ENCODE measurements around the gene LAMB3. TPM values are rescaled to one million over a fixed set of nuclear protein-coding genes. Genes with fewer than 3 reads are reported as not detected.
A peak's percentile ranks its signal among the peaks of the same experiment; 100 is the strongest.

The LAMB3 gene
- total RNA-seq, 2 donors from 2014 or later = 7.2 to 11.9 TPM

- H3K4me3 Mint-ChIP-seq = peak overlapping the region; percentile 74
- peaks cover 5% of the 10 kb centered on the region for H3K9me3 Mint-ChIP-seq
- peaks cover 40% of the 10 kb centered on the region for H3K4me1 Mint-ChIP-seq
These were observed 21.6 kb upstream of the LAMB3 start for GRCh38 chr1:209673631-209674417.

GRCh38 chr1:209672705-209673630 lies 20.7 kb upstream of the LAMB3 start:
- ATAC-seq (replicated peaks) = peak; percentile 91
- Mint-ChIP-seq H3K9me3 (peaks cover 5% of the 10 kb centered on the region), H3K4me1 (peaks cover 40% of the 10 kb centered on the region), H3K27ac (peak overlapping the region; percentile 91), H3K27me3 (peaks cover 11% of the 10 kb centered on the region), H3K4me3 (peak overlapping the region; percentile 74), H3K36me3 (ENCODE audit: low read depth) (no peaks in the 10 kb centered on the region)

More at GRCh38 chr1:209673631-209674417, 21.6 kb upstream of the LAMB3 start:
- Mint-ChIP-seq H3K27me3 (peaks cover 11% of the 10 kb centered on the region), H3K27ac (peak overlapping the region; percentile 91), H3K36me3 (ENCODE audit: low read depth) (no peaks in the 10 kb centered on the region)
- ATAC-seq (replicated peaks) = no peak

- Mint-ChIP-seq H3K27ac (no peak overlapping the region), H3K9me3 (peaks cover 5% of the 10 kb centered on the region), H3K4me1 (peaks cover 29% of the 10 kb centered on the region), H3K4me3 (peak overlapping the region; percentile 74), H3K27me3 (peaks cover 3% of the 10 kb centered on the region), H3K36me3 (ENCODE audit: low read depth) (no peaks in the 10 kb centered on the region)
- ATAC-seq (replicated peaks) = no peak
These were observed 18.3 kb upstream of the LAMB3 start for GRCh38 chr1:209670441-209671082.

- Mint-ChIP-seq H3K27me3 (no peaks in the 10 kb centered on the region), H3K9me3 (peaks cover 5% of the 10 kb centered on the region)
- peak; percentile 80 for ATAC-seq (replicated peaks)
These were observed 15.5 kb upstream of the LAMB3 start for GRCh38 chr1:209667708-209668107.

GRCh38 chr1:209667103-209667502 lies 14.9 kb upstream of the LAMB3 start:
- no peak overlapping the region for H3K27ac Mint-ChIP-seq
- H3K36me3 Mint-ChIP-seq (ENCODE audit: low read depth) = no peaks in the 10 kb centered on the region
- no peak overlapping the region for H3K4me3 Mint-ChIP-seq
- H3K9me3 Mint-ChIP-seq = peaks cover 5% of the 10 kb centered on the region
- no peak for ATAC-seq (replicated peaks)
- H3K27me3 Mint-ChIP-seq = no peaks in the 10 kb centered on the region
- peaks cover 14% of the 10 kb centered on the region for H3K4me1 Mint-ChIP-seq

More at GRCh38 chr1:209667708-209668107, 15.5 kb upstream of the LAMB3 start:
- no peak overlapping the region for H3K4me3 Mint-ChIP-seq
- no peak overlapping the region for H3K27ac Mint-ChIP-seq
- no peaks in the 10 kb centered on the region for H3K36me3 Mint-ChIP-seq (ENCODE audit: low read depth)
- peaks cover 15% of the 10 kb centered on the region for H3K4me1 Mint-ChIP-seq

GRCh38 chr1:209662879-209663327 lies 10.7 kb upstream of the LAMB3 start:
- Mint-ChIP-seq H3K27ac (no peak overlapping the region), H3K36me3 (ENCODE audit: low read depth) (no peaks in the 10 kb centered on the region), H3K27me3 (no peaks in the 10 kb centered on the region), H3K4me1 (peaks cover 13% of the 10 kb centered on the region), H3K4me3 (no peak overlapping the region), H3K9me3 (no peaks in the 10 kb centered on the region)
- no peak for ATAC-seq (replicated peaks)

- Mint-ChIP-seq H3K27ac (no peak overlapping the region), H3K4me1 (peaks cover 17% of the 10 kb centered on the region)
- ATAC-seq (replicated peaks) = no peak
These were observed 8.8 kb upstream of the LAMB3 start for GRCh38 chr1:209661071-209661470.

GRCh38 chr1:209659909-209660308 lies 7.7 kb upstream of the LAMB3 start:
- Mint-ChIP-seq H3K4me3 (peak overlapping the region; percentile 40), H3K27ac (peak overlapping the region; percentile 22), H3K4me1 (peaks cover 17% of the 10 kb centered on the region), H3K27me3 (no peaks in the 10 kb centered on the region), H3K36me3 (ENCODE audit: low read depth) (no peaks in the 10 kb centered on the region), H3K9me3 (no peaks in the 10 kb centered on the region)
- peak; percentile 94 for ATAC-seq (replicated peaks)

More at GRCh38 chr1:209661071-209661470, 8.8 kb upstream of the LAMB3 start:
- Mint-ChIP-seq H3K36me3 (ENCODE audit: low read depth) (no peaks in the 10 kb centered on the region), H3K27me3 (no peaks in the 10 kb centered on the region), H3K4me3 (no peak overlapping the region), H3K9me3 (no peaks in the 10 kb centered on the region)

- no peaks in the 10 kb centered on the region for H3K9me3 Mint-ChIP-seq
- no peaks in the 10 kb centered on the region for H3K36me3 Mint-ChIP-seq (ENCODE audit: low read depth)
- no peaks in the 10 kb centered on the region for H3K27me3 Mint-ChIP-seq
- peaks cover 22% of the 10 kb centered on the region for H3K4me1 Mint-ChIP-seq
- no peak for ATAC-seq (replicated peaks)
- H3K27ac Mint-ChIP-seq = peak overlapping the region; percentile 24
- H3K4me3 Mint-ChIP-seq = no peak overlapping the region
These were observed 5.7 kb upstream of the LAMB3 start for GRCh38 chr1:209657918-209658317.

GRCh38 chr1:209657140-209657879 lies 5.1 kb upstream of the LAMB3 start:
- H3K9me3 Mint-ChIP-seq = no peaks in the 10 kb centered on the region
- peak overlapping the region; percentile 22 for H3K4me3 Mint-ChIP-seq
- H3K27ac Mint-ChIP-seq = peak overlapping the region; percentile 24
- peaks cover 22% of the 10 kb centered on the region for H3K4me1 Mint-ChIP-seq
- ATAC-seq (replicated peaks) = peak; percentile 49
- H3K36me3 Mint-ChIP-seq (ENCODE audit: low read depth) = no peaks in the 10 kb centered on the region
- H3K27me3 Mint-ChIP-seq = no peaks in the 10 kb centered on the region

- Mint-ChIP-seq H3K27ac (peak overlapping the region; percentile 45), H3K4me1 (peaks cover 32% of the 10 kb centered on the region), H3K36me3 (ENCODE audit: low read depth) (no peaks in the 10 kb centered on the region), H3K9me3 (no peaks in the 10 kb centered on the region), H3K4me3 (no peak overlapping the region), H3K27me3 (no peaks in the 10 kb centered on the region)
- ATAC-seq (replicated peaks) = no peak
These were observed 3.4 kb upstream of the LAMB3 start for GRCh38 chr1:209655411-209656231.

GRCh38 chr1:209653915-209654351 lies 1.7 kb upstream of the LAMB3 start:
- peaks cover 34% of the 10 kb centered on the region for H3K4me1 Mint-ChIP-seq
- H3K36me3 Mint-ChIP-seq (ENCODE audit: low read depth) = no peaks in the 10 kb centered on the region
- H3K27me3 Mint-ChIP-seq = no peaks in the 10 kb centered on the region
- H3K9me3 Mint-ChIP-seq = no peaks in the 10 kb centered on the region
- peak overlapping the region; percentile 45 for H3K27ac Mint-ChIP-seq
- no peak overlapping the region for H3K4me3 Mint-ChIP-seq
- no peak for ATAC-seq (replicated peaks)

- H3K4me1 Mint-ChIP-seq = peaks cover 34% of the 10 kb centered on the region
- ATAC-seq (replicated peaks) = peak; percentile 72
These were observed 712 bp upstream of the LAMB3 start for GRCh38 chr1:209652873-209653401.

More at GRCh38 chr1:209652873-209653401, 712 bp upstream of the LAMB3 start:
- H3K27me3 Mint-ChIP-seq = no peaks in the 10 kb centered on the region
- no peaks in the 10 kb centered on the region for H3K9me3 Mint-ChIP-seq
- H3K4me3 Mint-ChIP-seq = peak overlapping the region; percentile 59
- H3K27ac Mint-ChIP-seq = peak overlapping the region; percentile 45
- H3K36me3 Mint-ChIP-seq (ENCODE audit: low read depth) = no peaks in the 10 kb centered on the region
